Epithelial cell of esophagus (primary cell): Measurements from ENCODE around the gene KLK3.
A peak's percentile ranks its signal among the peaks of the same experiment; 100 is the strongest.
"Not testable (repeated sequence)": the region's sequence is repeated elsewhere in the genome, so short reads cannot be mapped to it uniquely, and the experiment has no call there.

ENCODE experiments used
- DNase-seq: peaks from one replicate; pipeline ENCODE4 v3.0.0; 2010; ENCODE audit warnings: low read depth
- H3K4me3 ChIP-seq: 2 replicates; pipeline ENCODE4 v1.5.1; 2011; ENCODE audit warnings: mild to moderate bottlenecking, low read length, control low read depth
- TF ChIP-seq, protein P1 (sequence below): IDR thresholded peaks from 2 replicates; pipeline ENCODE4 v1.5.1; 2011; ENCODE audit warnings: low read depth, mild to moderate bottlenecking, low read length, control low read depth, inconsistent platforms; ENCODE audit not compliant: insufficient read depth; ENCODE audit errors: missing control alignments

Gene KLK3

DNA sequence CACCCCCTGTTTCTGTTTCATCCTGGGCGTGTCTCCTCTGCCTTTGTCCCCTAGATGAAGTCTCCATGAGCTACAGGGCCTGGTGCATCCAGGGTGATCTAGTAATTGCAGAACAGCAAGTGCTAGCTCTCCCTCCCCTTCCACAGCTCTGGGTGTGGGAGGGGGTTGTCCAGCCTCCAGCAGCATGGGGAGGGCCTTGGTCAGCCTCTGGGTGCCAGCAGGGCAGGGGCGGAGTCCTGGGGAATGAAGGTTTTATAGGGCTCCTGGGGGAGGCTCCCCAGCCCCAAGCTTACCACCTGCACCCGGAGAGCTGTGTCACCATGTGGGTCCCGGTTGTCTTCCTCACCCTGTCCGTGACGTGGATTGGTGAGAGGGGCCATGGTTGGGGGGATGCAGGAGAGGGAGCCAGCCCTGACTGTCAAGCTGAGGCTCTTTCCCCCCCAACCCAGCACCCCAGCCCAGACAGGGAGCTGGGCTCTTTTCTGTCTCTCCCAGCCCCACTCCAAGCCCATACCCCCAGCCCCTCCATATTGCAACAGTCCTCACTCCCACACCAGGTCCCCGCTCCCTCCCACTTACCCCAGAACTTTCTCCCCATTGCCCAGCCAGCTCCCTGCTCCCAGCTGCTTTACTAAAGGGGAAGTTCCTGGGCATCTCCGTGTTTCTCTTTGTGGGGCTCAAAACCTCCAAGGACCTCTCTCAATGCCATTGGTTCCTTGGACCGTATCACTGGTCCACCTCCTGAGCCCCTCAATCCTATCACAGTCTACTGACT lies at the start of gene KLK3:
Gene KLK3, plus strand, starts transcription at position 280 of the 775 bp plus-strand sequence. Its CDS starts 41 bp downstream, at position 321.
- TF ChIP-seq, protein P1, sequence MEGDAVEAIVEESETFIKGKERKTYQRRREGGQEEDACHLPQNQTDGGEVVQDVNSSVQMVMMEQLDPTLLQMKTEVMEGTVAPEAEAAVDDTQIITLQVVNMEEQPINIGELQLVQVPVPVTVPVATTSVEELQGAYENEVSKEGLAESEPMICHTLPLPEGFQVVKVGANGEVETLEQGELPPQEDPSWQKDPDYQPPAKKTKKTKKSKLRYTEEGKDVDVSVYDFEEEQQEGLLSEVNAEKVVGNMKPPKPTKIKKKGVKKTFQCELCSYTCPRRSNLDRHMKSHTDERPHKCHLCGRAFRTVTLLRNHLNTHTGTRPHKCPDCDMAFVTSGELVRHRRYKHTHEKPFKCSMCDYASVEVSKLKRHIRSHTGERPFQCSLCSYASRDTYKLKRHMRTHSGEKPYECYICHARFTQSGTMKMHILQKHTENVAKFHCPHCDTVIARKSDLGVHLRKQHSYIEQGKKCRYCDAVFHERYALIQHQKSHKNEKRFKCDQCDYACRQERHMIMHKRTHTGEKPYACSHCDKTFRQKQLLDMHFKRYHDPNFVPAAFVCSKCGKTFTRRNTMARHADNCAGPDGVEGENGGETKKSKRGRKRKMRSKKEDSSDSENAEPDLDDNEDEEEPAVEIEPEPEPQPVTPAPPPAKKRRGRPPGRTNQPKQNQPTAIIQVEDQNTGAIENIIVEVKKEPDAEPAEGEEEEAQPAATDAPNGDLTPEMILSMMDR: no peak
- no peak for DNase-seq
- no peak within 1 kb of the TSS for H3K4me3 ChIP-seq

DNA sequence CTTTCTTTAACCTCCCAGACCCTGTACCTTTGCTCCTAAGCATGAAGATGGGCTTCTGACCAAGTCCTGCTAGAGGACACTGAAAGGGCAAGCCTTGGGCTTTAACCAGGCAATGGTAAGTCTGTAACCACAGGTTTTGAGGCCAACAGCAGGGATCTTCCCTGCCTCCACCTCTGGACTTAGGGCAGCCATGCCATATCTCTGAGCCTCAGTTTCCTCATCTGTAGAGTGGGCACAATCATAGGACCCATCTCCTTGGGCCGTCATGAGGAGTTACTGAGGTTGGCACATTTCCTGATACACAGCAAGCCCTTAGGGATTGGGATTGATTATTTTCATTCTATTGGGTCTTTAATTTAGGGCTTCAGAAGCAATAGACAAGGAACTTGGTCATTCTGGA lies 45.9 kb upstream of the KLK3 start:
- no peak overlapping the region for H3K4me3 ChIP-seq
- TF ChIP-seq, protein P1: no peak
- no peak for DNase-seq

DNA sequence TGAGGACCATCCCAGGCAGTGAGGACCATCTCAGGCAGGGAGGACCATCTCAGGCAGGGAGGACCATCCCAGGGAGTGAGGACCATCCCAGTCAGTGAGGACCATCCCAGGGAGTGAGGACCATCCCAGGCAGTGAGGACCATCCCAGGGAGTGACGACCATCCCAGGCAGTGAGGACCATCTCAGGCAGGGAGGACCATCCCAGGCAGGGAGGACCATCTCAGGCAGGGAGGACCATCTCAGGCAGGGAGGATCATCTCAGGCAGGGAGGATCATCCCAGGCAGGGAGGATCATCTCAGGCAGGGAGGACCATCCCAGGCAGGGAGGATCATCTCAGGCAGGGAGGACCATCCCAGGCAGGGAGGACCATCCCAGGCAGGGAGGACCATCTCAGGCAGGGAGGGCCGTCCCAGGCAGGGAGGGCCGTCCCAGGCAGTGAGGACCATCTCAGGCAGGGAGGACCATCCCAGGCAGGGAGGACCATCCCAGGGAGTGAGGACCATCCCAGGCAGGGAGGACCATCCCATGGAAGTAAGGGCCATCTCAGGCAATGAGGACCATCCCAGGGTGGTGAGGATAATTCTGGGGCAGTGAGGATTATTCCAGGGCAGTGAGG lies 43.0 kb upstream of the KLK3 start:
- not testable (repeated sequence) for H3K4me3 ChIP-seq, DNase-seq

DNA sequence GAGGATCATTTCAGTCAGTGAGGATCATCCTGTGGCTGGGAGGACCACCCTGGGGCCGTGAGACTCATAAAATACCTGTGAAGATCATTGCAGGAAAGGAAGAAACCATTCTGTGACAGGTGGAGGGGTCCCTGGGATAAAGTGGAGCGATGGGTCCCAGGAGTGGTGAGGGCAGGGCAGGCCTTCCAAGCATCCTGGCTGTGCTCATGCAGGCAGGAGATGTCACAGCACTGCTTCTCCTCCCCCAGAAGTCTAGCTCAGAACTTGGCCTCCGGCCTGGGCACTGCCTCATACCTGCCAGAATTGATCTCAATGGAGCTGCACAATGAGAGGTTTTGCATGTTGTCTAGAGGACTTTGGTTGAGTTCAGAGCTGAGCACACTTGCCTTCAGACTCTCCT lies 42.2 kb upstream of the KLK3 start:
- DNase-seq: no peak
- TF ChIP-seq, protein P1: no peak
- H3K4me3 ChIP-seq: no peak overlapping the region

DNA sequence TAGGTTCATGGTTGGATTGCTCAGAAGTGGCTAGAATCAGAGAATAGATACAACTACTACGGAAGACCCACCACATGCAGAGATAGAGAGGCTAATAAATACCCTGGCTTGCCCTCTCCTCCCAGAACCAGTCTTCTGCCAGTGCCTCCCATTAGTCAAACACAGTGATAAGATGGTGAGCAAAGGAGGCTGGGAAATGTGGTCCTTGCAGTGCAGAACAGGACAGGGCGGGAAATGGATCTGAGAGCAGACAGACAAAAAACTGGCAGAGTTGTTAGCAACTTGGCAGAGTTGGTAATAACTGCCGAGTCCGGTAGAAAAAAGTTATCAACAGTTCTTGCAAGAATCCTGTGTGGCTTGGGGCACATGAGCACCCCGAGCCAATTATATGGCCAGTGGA lies 39.8 kb upstream of the KLK3 start:
- TF ChIP-seq, protein P1: no peak
- no peak overlapping the region for H3K4me3 ChIP-seq
- DNase-seq: no peak

DNA sequence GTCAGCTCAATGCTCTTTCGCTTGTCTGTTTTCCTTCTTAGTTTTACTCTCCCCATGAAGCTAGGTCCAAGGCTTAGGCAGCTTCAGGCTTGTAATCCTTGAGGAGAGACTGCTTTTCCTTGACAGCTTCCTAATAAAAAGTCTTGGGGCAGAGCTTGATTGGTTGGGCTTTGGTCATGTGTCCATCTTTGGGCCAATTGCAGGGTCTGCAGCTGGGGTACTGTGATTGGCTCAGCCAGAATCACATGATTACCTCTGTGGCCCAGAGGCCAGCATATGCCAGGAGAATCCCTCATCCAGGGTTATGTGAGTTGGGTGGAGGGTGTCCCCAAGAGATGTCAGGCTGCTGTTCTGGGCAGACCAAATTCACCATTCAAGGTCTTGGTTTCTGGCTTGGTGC lies 39.3 kb upstream of the KLK3 start:
- DNase-seq: no peak
- TF ChIP-seq, protein P1: no peak
- no peak overlapping the region for H3K4me3 ChIP-seq

DNA sequence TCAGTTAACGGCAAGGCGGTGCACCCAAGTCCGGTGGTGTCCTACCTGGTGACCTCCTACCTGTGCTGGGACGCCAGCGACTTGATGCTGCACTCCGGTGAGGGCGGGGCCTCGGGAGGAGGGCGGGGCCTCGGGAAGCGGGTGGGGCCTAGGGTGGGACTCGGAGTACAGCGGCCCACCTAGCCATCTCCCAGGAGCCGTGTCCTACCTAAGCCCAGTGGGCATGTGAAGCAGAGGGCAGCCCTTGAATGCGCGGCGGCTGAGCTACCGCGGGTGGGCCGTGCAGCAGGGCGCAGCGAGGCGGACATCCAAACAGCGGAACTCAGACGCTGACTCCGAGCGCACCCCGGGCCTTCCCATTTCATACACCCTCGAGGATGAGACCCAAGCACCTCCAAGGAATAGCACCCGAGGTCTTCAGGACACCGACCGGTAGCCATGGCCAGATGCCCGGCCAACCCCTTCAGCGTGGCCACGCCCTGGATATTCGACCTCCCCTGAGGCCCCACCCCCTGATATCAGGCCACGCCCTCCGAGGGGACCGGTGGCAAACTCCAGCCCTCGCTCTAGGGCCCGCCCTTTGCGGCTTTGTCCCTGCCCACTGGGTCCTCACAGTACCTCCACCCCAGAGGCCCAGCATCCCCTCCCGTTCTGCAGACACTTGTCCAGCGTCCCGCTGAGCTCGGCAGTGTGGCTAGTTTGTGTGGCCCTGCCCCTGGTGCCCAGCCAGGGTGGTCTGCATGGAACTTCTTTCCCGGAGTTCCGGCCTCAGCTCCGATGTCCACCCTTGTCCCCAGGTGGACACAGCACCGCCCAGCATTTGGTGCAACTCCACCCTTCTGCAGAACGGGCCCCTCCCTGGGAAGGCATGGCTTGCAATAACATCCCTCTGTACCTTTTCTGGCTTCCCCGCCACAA lies 36.5 kb upstream of the KLK3 start:
- TF ChIP-seq, protein P1: no peak
- H3K4me3 ChIP-seq: peak overlapping the region; percentile 36
- DNase-seq: peak; percentile 22
